ENCODE data around the gene CC2D2A.

GRCh38 chr4:15636818-15637217 lies 167.1 kb downstream of the CC2D2A start:
- TF ChIP-seq EZH2 (IDR thresholded peaks at IDR 0.05) (no peak), POLR2AphosphoS5 (IDR thresholded peaks at IDR 0.05; ENCODE audit: borderline replicate concordance, low read depth, low read length) (no peak)
